ENCODE data around the gene ANO8. TPM values are rescaled to one million over a fixed set of nuclear protein-coding genes. Genes with fewer than 3 reads are reported as not detected.

ANO8 gene
- total and polyA plus RNA-seq, 2 of the 13 experiments (the other 11 are each of a cell fraction or from before 2014, with no cell fraction given) = 1.8 to 3.5 TPM

GRCh38 chr19:17347877-17348276 lies 13.2 kb upstream of the ANO8 start (continued):
- no peak for TF ChIP-seq ESRRA (CRISPR knock-in tag; IDR thresholded peaks at IDR 0.05; ENCODE audit: low read depth)
- TF ChIP-seq YEATS4 (CRISPR knock-in tag; IDR thresholded peaks at IDR 0.05; ENCODE audit: borderline replicate concordance) = no peak
- TF ChIP-seq GLI4 (CRISPR knock-in tag; IDR thresholded peaks at IDR 0.05; ENCODE audit: borderline replicate concordance) = no peak
- no peak for TF ChIP-seq ZNF891 (CRISPR knock-in tag; IDR thresholded peaks at IDR 0.05)

GRCh38 chr19:17347361-17347760 lies 12.7 kb upstream of the ANO8 start:
- no TSS peak for BruUV-seq (replicated peaks)
- no peak overlapping the region for H2AFZ ChIP-seq (ENCODE audit: low read length)
- no peak overlapping the region for H3K27ac ChIP-seq (ENCODE audit: extremely low read length, insufficient read depth, low read length)
- no peak overlapping the region for H3K4me3 ChIP-seq (replicated peaks in 1 of 3; ENCODE audit: insufficient read depth in 1 of 3, low read depth in 2 of 3, low read length in 3 of 3)
- no peak overlapping the region for H3K4me2 ChIP-seq (ENCODE audit: low read depth, low read length)
- WGBS (ENCODE audit: low lambda C conversion rate) = 23% methylated on average over 5 of the region's 6 CpGs
- no peaks in the 10 kb centered on the region for H3K9me3 ChIP-seq (ENCODE audit: low read length)
- H3K9ac ChIP-seq (ENCODE audit: insufficient read depth, low read depth, low read length) = no peak overlapping the region
- H3K4me1 ChIP-seq (ENCODE audit: insufficient read depth, low read length) = peaks cover 20% of the 10 kb centered on the region; the same call in 1 of the 2 replicates
- H3K27me3 ChIP-seq (ENCODE audit: control insufficient read depth in 1 of 2, insufficient read depth in 2 of 2, low read length in 2 of 2) = peaks cover 1 to 20% of the 10 kb centered on the region in 2 experiments; a peak in 3 of 5 replicates
- TF ChIP-seq ARID2 (CRISPR knock-in tag; IDR thresholded peaks at IDR 0.05; ENCODE audit: borderline replicate concordance) (no peak), ZNF674 (CRISPR knock-in tag; IDR thresholded peaks at IDR 0.05; ENCODE audit: low read depth) (no peak), HNRNPLL (IDR thresholded peaks at IDR 0.05; ENCODE audit: low read depth, low read length, poor library complexity, severe bottlenecking) (no peak)
- H3K79me2 ChIP-seq (ENCODE audit: insufficient read depth, low read length) = no peaks in the 10 kb centered on the region
- no peaks in the 10 kb centered on the region for H3K36me3 ChIP-seq (replicated peaks in 1 of 2; ENCODE audit: control insufficient read depth in 1 of 2, insufficient read depth in 2 of 2, low read length in 2 of 2)
- in situ Hi-C loops (cut with HindIII; ENCODE audit: extremely low pct_ligation_motif_present, low pct_unique_long_range_greater_than_20kb) = loop anchor here (5.0 kb wide), 1 partner anchor 40 kb away; no protein-coding TSS in a partner anchor
- no peaks in the 10 kb centered on the region for H4K20me1 ChIP-seq (ENCODE audit: insufficient read depth, low read length)
- CTCF ChIA-PET (ENCODE audit: low intra/inter-chr PET ratio, low total read pairs) = interaction anchor here (4.2 kb wide), 1 partner anchor 39 kb away, joined by 49 read pairs; no protein-coding TSS in a partner anchor
- ATAC-seq (no peak), DNase-seq (ENCODE audit: low spot score) (no peak), FAIRE-seq (no peak)
- POLR2A ChIA-PET = interaction anchor here (1.6 kb wide), 1 partner anchor 10 kb away, joined by 5 read pairs; the partner anchor contains the start of gene GTPBP3
- intact Hi-C loops (cut with micrococcal nuclease; ENCODE audit: unreplicated experiment) = loop anchor here (10.0 kb wide), 1 partner anchor 117 kb away; the partner anchor contains the start of gene NXNL1
